GM12875 (cell line): Measurements from ENCODE around the gene SLC17A2.

ENCODE experiments used
- H3K4me3 ChIP-seq: one replicate; pipeline ENCODE4 v1.5.1; 2011; ENCODE audit warnings: low read depth, low read length, control low read depth
- CTCF ChIP-seq: IDR thresholded peaks from 2 replicates; pipeline ENCODE4 v1.5.1; 2011; ENCODE audit warnings: low read depth, mild to moderate bottlenecking, control low read depth, inconsistent platforms, low read length, moderate library complexity, borderline replicate concordance; ENCODE audit not compliant: insufficient read depth

SLC17A2 gene

GRCh38 chr6:25930532-25931410 lies at the start of gene SLC17A2:
TSS of gene SLC17A2 (minus strand) at chr6:25930691. CDS start at chr6:25925796, 4,895 bp downstream.
- TF ChIP-seq CTCF, result no peak
- H3K4me3 ChIP-seq, result no peak within 1 kb of the TSS

GRCh38 chr6:25975923-25976560 lies 45.6 kb upstream of the SLC17A2 start:
- H3K4me3 ChIP-seq, result no peak overlapping the region
- no peak for TF ChIP-seq CTCF

GRCh38 chr6:25973923-25974555 lies 43.5 kb upstream of the SLC17A2 start:
- H3K4me3 ChIP-seq, result no peak overlapping the region
- no peak for TF ChIP-seq CTCF

- TF ChIP-seq CTCF, result no peak
- no peak overlapping the region for H3K4me3 ChIP-seq
Measured at GRCh38 chr6:25972902-25973301, 42.4 kb upstream of the SLC17A2 start.

GRCh38 chr6:25972128-25972527 lies 41.6 kb upstream of the SLC17A2 start:
- no peak overlapping the region for H3K4me3 ChIP-seq
- no peak for TF ChIP-seq CTCF

- no peak overlapping the region for H3K4me3 ChIP-seq
- no peak for TF ChIP-seq CTCF
Measured at GRCh38 chr6:25971187-25971821, 40.8 kb upstream of the SLC17A2 start.
